Neutrophil (primary cell): ENCODE data around the gene MAP1B.

Experiments
- H3K27ac ChIP-seq: fragments of 200-600 bp; sonication (generic); 2 replicates; pipeline ENCODE4 v1.5.1; 2016; ENCODE audit warnings: mild to moderate bottlenecking, moderate library complexity
- H3K27me3 ChIP-seq: fragments of 200-600 bp; sonication (generic); 2 replicates; pipeline ENCODE4 v1.6.0; 2016; ENCODE audit warnings: mild to moderate bottlenecking
- H3K36me3 ChIP-seq: fragments of 200-600 bp; sonication (generic); 2 replicates; pipeline ENCODE4 v1.5.1; 2017
- H3K4me1 ChIP-seq, 2 experiments: fragments of 200-600 bp in 1 of 2; sonication (generic) in 1 of 2; 1 replicate in 1 of 2; 2 replicates in 1 of 2; pipeline versions ENCODE4 v1.5.1 to v1.6.1; 2013 to 2016; ENCODE audit warnings: low read depth in 1 of 2, low read length in 1 of 2, mild to moderate bottlenecking in 1 of 2, moderate library complexity in 1 of 2; ENCODE audit not compliant: control insufficient read depth in 1 of 2, insufficient read depth in 1 of 2
- H3K4me3 ChIP-seq, 2 experiments: fragments of 200-600 bp in 1 of 2; sonication (generic) in 1 of 2; 1 replicate in 1 of 2; 2 replicates in 1 of 2; pipeline ENCODE4 v1.5.1; 2013 to 2016; ENCODE audit warnings: low read depth in 1 of 2, low read length in 1 of 2, mild to moderate bottlenecking in 1 of 2, moderate library complexity in 1 of 2
- H3K9me3 ChIP-seq: fragments of 200-600 bp; sonication (generic); 2 replicates; pipeline ENCODE4 v1.5.1; 2016
- CTCF ChIP-seq: fragments of 200-600 bp; sonication (generic); IDR thresholded peaks from 2 replicates; pipeline ENCODE4 v1.5.1; 2016; ENCODE audit warnings: antibody characterized with exemption

The MAP1B gene

GRCh38 chr5:72179028-72179815, 71.9 kb downstream of the MAP1B start:
- Histone ChIP-seq H3K4me1 (no peaks in the 10 kb centered on the region), H3K9me3 (no peaks in the 10 kb centered on the region), H3K4me3 (no peak overlapping the region), H3K36me3 (no peaks in the 10 kb centered on the region), H3K27ac (no peak overlapping the region), H3K27me3 (peaks cover 68% of the 10 kb centered on the region)
- TF ChIP-seq CTCF, result no peak

GRCh38 chr5:72179816-72180440, 72.7 kb downstream of the MAP1B start:
- no peak for TF ChIP-seq CTCF
- no peak overlapping the region for H3K27ac ChIP-seq
- no peaks in the 10 kb centered on the region for H3K9me3 ChIP-seq
- H3K27me3 ChIP-seq, result peaks cover 73% of the 10 kb centered on the region
- H3K4me3 ChIP-seq, result no peak overlapping the region
- no peaks in the 10 kb centered on the region for H3K36me3 ChIP-seq
- no peaks in the 10 kb centered on the region for H3K4me1 ChIP-seq

GRCh38 chr5:72180925-72181324, 73.7 kb downstream of the MAP1B start:
- H3K4me1 ChIP-seq, result no peaks in the 10 kb centered on the region
- H3K27me3 ChIP-seq, result peaks cover 68% of the 10 kb centered on the region
- no peak overlapping the region for H3K27ac ChIP-seq
- no peak overlapping the region for H3K4me3 ChIP-seq
- no peaks in the 10 kb centered on the region for H3K9me3 ChIP-seq
- H3K36me3 ChIP-seq, result no peaks in the 10 kb centered on the region
- TF ChIP-seq CTCF, result no peak

- no peak for TF ChIP-seq CTCF
- Histone ChIP-seq H3K27me3 (peaks cover 57% of the 10 kb centered on the region), H3K4me3 (no peak overlapping the region), H3K36me3 (no peaks in the 10 kb centered on the region), H3K4me1 (no peaks in the 10 kb centered on the region), H3K9me3 (no peaks in the 10 kb centered on the region), H3K27ac (no peak overlapping the region)
These were observed 75.4 kb downstream of the MAP1B start for GRCh38 chr5:72182686-72183085.

- Histone ChIP-seq H3K27me3 (peaks cover 53% of the 10 kb centered on the region), H3K36me3 (no peaks in the 10 kb centered on the region), H3K9me3 (no peaks in the 10 kb centered on the region), H3K4me1 (no peaks in the 10 kb centered on the region), H3K4me3 (no peak overlapping the region), H3K27ac (no peak overlapping the region)
- TF ChIP-seq CTCF, result no peak
These were observed 75.8 kb downstream of the MAP1B start for GRCh38 chr5:72183101-72183520.
